Measurements from ENCODE around the gene BRAT1.
"Not testable (repeated sequence)": the region's sequence is repeated elsewhere in the genome, so short reads cannot be mapped to it uniquely, and the experiment has no call there.

Gene BRAT1

GRCh38 chr7:2555121-2556052 lies at the start of gene BRAT1:
BRAT1 (minus strand) TSS chr7:2555524; CDS start chr7:2554431, 1,093 bp downstream.
- DNase-seq, result peak; percentile 90 to 96

GRCh38 chr7:2604608-2605174 lies 49.4 kb upstream of the BRAT1 start:
- no peak for DNase-seq

DNA sequence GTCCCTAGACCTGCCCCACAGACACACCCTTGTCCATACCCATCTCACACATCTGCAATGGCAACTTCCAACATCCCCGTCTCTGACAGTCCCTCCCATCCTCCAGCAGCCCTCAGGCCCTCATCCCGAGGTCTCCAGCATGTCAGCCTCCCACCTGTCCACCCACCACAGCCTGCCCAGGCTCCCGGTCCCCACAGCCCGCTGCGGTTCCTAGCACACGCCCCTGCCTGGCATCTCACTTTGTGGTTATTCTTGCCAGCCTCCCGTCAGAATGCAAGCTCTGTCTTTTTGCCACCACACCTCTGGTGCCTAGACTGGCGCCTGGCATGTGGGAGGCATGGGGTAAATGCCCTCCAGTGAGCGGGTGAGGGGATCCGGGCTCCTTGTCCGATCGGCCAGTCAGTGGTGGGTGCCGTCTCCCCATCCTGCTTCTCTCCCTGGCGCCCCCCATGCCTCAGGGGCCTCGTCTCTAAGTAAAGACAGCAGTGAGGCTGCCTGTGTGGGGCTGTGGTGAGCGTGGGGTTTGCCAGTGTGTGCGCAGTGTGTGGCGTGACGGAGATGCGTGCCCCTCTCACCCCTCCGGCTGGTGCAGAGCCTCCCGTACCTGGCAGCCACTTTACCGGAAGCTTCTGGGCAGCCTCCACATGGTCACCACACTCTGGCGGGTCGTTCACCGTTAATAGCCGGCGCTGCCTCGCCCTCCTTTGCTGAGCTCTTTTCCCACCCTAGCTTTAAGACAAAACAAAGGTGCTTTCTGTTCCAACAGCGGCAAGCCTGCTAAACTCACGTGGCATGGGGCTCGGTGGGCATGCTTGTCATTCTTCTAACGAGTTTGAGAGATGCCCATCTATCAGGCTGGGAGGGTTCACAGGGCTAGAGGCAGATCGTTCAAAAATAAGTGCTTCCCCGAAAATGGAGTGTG lies 48.0 kb upstream of the BRAT1 start:
- no peak for DNase-seq

DNA sequence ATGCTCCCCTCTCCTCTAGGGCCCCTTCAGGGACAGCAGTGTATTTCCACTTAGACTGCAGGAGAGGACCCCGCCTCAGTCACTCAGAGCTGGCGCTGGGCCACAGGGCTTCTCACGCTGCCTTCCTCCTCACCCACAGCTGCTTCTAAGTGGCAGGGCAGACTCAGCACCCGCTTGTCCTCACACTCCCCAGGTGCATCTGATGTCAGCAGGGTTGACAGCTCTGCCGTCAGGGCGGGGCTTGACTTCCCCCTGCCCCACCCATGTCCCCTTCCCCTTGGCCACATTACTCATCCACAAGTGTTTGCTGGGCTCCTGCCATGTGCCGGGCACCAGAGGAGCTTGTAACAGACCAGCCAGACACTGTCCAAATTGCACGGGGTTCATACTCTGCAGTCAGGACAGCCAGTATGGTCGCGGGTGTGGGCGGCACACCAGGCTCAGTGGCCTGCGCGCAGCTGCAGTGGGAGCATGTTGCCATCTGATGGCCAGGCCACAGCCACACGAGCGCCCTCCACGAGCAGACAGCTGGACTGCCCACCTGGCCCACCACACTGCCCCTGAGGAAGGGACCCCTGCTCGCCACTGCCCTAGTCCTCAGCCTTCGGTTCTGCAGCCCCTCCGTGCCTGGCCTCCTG lies 47.2 kb upstream of the BRAT1 start:
- DNase-seq, result no peak

DNA sequence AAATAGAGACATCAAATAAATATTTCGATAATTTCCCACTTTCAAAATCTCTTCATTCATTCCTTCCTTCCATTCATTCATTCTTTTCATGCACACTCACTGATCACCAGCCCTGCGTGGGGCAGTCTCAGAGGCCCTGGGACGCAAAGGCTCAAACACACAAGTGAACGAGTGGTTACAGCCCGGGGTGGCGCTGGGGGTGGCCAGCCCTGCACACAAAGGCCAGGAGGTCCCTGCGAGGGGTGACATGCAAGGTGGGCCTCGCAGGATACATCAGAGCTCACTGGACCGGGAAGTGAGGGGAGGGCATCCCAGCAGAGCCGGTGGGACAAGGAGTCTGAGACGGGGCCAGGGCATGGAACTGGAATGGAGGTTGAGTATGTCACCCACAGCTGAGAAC lies 46.6 kb upstream of the BRAT1 start:
- DNase-seq, result no peak

GRCh38 chr7:2601065-2601464 lies 45.7 kb upstream of the BRAT1 start:
- no peak for DNase-seq

DNA sequence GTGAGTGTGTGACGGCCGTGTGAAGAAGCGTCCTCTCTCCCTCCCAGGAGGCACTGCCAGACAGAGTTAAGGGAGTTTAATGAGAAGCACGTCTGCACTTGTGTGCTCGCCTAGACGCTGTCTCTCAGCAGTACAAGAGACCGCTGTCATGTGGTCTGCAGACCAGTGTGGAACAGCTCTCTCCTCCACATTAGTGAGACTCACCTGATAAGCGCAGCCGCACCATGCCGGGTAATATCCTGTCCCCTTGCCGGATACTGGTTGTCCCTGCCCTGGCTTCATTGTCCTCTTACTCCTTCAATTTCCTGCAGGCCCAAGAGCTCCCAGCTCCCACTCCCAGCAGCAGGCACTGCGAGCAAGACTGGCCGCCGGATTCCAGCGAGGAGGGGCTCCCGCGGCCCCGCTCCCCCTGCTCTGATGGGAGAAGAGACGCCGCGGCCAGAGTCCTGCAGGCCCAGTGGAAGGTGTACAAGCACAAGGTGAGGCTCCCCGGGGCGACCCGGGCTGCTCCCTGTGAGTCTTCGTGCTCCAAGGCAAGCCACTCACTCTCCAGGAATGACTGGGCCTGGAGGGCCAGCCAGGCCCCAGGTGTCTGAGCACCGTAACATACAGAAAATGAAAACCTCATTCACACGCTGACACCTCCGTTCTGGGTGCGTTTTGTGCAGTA lies 43.0 kb upstream of the BRAT1 start:
- DNase-seq, result no peak

GRCh38 chr7:2597273-2597640 lies 41.9 kb upstream of the BRAT1 start:
- no peak for DNase-seq

GRCh38 chr7:2596464-2597272 lies 41.3 kb upstream of the BRAT1 start:
- DNase-seq, result no peak

- no peak for DNase-seq
Observed at GRCh38 chr7:2595258-2595860, 40.0 kb upstream of the BRAT1 start.

DNA sequence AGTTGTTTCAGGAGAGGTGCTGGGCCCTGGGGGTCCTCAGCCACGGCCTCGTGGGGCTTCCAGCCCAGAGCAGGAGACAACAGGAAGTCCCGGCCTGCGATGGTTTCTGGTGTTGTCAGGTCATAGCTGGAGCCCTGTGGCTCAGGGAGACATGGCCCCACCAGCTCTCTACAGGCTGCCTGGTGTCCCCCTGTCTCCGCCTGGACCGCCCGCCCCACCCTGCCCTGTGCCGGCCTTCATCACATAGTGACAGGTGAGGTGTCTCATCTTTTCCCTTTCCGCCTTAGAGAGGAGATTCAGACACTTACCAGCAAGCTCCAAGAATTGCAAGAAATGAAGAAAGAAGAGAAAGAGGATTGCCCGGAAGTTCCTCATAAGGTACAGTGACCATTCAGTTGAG lies 39.3 kb upstream of the BRAT1 start:
- DNase-seq, result no peak

DNA sequence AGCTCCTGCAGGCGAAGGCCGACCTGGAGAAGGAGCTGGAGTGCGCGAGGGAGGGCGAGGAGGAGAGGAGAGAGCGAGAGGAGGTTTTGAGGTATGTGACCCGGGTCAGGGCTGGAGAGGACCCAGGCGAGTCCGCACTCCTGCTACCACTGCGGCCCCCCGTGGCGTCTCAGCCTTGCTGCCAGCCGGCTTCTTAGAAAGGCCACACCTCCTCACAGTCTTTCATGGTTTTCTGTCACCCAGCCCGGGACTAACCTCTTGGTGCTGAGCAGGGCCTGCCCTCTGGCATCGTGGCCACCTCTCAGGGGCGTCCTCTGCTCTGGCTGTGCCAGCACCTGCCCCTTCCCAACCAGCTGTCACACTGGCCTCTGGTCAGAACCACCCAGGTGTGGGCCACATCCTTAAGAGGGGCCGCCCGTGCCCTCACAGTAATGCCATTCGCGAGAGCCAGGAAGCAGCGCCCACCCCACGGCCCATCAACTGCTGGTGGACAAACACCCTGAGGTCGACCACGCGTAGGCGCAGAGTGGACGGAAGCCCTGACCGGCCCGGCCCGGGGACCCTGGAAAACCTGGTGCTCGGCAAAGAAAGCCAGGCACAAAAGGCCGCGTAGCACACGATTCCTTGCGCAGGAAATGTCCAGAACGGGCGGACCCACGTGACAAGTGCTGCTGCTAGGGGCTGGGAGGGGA lies 37.9 kb upstream of the BRAT1 start:
- DNase-seq, result no peak

DNA sequence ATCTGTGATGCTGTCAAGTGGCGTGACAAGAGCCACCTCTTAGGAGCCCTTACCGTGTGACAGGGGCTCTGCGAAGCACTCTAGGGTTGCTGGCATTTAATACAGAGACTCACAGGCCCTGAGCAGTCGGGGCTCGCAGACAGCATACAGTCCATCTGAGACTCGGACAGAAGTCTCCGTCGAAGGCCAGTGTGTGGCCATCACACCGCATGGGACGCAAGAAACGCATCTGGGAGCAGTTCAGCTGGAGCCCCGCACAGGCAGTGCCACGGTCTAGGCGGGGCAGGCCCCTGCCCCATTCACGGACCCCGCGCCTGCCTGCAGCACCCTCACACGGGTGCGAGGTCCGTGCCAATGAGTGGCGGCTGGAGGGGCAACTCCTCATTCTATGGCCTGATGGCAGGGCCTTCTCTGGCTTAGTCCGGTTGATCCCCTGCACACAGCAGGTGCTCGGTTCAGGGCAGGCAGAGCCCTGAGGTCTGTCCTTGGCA lies 37.1 kb upstream of the BRAT1 start:
- DNase-seq, result no peak

DNA sequence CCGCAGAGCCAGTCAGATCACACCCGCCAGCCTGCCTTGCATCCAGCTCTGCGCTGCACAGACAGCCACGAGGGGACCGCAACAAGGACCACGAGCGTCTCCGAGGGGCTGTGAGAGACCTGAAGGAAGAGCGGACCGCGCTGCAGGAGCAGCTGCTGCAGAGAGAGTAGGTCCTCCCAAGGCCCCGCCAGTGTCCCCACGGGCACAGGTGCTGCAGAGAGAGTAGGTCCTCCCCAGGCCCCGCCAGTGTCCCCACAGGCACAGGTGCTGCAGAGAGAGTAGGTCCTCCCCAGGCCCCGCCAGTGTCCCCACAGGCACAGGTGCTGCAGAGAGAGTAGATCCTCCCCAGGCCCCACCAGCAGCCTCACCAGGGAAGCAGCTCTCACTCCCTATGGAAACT lies 34.6 kb upstream of the BRAT1 start:
- not testable (repeated sequence) for DNase-seq

DNA sequence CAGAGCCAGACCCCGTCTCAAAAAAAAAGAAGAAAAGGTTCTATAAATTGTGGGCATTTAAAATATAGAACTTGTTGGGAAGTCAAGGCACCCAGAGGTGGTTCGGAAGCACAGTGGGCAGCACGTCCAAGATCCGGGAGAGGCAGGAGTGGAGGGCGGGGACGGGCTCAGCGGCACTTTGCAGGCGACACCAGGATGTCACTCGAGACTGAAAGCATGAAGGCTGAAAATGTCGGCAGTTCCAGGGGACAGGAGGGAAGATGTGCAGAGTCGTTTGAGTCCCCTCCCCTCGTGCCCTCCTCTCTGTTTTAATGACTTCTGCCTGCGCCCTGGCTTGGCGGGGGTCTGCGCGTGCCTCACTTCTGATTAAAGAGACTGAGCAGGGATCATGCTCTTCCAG lies 34.0 kb upstream of the BRAT1 start:
- no peak for DNase-seq

- no peak for DNase-seq
Observed at GRCh38 chr7:2587778-2588177, 32.5 kb upstream of the BRAT1 start.

DNA sequence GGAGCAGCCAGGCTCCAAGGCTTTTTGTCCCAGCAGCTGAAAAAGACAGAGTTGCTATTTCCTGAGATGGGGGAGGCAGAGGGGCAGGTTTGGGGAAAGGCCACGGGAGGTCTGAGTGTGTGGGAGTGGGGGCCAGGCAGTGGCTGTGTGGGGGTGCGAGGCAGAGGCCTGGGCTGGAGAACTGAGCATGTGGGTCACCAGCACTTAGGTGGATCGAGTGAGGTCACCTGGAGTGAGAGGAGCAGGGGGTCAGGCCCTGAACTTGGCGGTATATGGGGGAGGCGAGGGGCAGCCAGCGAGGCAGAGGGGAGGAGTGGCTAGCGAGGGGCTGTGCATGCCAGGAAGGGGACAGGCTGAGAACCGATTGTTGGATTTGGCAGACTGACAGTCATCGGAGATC lies 31.8 kb upstream of the BRAT1 start:
- no peak for DNase-seq

DNA sequence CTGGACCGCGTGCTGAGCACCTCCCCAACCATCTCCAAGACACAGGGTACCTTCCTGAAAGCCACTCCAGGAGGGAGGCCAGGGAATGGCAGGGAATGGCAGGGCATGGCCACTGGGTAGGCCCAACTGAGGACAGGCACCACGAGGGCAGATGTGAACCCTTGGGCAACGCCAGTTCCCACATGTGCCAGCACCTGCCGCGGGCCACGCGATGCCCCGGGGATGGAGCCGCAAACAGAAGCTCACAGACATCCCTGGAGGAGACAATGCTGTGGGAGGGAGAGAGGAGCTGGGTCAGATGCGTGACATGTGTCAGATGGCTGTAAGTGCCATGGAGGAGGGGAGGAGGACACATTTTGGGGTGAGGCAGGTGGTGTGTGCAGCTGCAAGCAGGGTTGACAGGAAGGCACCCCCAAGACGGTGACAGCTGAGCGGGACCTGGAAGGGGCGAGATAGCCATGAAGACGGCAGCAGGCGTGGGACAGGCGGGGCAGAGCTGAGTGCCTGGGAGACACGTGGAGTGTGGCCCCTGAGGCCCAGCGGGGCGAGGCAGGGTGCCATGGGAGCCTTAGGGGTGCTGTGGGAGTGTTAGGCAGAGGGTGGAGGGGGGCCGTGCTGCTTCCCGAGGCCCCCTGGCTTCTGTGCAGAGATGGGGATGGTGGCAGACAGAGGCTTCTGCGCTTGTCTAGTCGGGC lies 31.1 kb upstream of the BRAT1 start:
- no peak for DNase-seq

GRCh38 chr7:2585446-2585845 lies 30.1 kb upstream of the BRAT1 start:
- DNase-seq, result no peak

Measured in stimulated activated CD4-positive, alpha-beta T cell treated with anti-CD3 and anti-CD28 coated beads, Interleukin-4, amount 100 ng/mL, for 4 hours (primary cell).